GM18861 (cell line): ENCODE measurements around the gene RNF220.

Experiments used
- ATAC-seq: cut with Tn5 transposase; IDR thresholded peaks from one replicate; pipeline ENCODE4 v1.9.1; 2021; ENCODE audit not compliant: unreplicated experiment

RNF220 gene

DNA sequence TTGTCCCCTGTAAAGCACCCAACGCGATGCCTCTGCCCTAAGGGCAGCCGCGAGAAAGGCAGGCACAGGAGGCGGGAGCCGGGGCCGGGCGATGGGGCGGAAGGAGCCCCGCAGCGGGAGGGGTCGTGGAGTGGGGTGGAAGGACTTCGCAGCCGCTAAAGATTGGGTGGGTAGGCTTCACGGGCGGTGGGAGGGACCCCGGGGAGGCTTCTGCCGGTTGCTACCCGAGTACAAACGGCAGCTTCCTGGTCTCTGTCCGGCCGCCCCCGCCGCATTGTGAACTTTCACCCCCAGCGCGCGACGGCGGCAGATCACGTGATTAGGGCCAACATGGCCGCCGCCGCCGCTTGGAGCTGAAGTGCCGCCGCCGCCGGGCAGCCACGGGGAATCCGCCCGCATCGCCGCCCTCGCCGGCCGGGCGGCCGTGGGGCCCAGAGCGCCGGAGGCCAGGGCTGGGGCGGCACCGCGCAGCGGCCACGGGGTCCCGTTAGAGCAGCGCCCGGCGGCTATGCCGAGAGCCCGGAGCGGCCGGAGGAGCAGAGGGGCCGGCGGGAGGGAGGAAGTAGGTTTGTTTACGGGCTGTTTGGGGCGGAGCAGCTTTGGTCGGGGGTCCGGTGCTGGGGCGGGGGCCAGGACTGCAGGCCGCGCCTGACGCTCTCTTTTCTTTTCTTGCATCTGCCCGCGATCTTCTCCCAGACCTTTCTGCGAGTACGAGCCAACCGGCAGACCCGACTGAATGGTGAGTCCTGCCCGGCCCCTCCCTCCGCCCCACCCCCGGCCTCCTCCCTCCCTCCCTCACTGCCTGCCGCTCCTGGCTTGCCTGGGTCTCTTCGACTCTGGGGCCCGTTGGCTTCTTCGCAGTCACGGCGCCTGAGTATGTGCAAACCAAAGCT is 226.8 kb downstream of the RNF220 start:
- peak; percentile 40 for ATAC-seq

DNA sequence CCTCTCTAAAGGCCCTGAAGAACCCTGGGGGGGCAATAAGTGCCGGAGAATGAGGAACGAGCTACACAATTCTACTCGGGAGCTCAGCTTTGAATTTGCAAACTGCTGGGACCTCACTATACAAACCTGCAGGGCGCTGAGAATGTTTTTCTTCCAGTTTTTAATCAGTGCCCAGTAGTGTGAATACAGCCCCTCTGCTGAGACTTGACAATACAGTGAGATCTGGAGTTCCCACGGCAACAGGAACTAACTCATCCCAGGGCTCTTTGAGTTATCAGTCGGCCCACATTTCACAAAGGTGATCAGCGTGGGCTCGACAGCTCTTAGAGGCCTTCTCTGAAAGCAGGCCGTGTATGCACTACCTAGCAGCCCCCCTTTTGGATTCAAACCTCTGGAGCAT is 227.5 kb downstream of the RNF220 start:
- ATAC-seq = no peak

DNA sequence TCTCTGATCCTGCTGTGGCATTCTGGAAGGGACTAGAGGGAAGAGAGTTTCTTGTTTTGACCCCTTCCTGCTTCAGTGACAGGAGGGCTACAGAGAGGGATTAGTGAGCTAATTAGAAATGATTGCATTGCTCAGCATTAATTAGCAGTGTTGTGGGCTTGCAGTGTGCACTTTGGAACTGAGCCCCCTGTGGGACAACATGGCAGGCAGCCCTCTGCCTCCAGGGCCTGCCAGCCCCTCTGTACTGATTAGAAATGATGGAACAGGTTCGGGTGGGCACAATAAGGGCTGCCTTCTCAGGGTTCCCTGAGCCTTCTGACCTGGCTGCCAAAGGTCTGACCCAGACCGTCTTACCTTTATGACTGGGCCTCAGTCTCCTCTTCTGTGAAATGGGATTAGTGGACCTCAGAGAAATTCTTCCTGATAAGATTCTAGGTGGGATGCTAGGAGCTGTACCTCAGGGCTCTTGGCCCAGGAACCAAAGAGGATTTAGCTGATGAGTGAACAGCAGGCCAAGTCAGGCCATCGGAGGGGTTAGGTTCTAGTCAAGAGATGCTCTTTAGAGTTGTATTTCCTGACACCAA is 229.6 kb downstream of the RNF220 start:
- no peak for ATAC-seq

DNA sequence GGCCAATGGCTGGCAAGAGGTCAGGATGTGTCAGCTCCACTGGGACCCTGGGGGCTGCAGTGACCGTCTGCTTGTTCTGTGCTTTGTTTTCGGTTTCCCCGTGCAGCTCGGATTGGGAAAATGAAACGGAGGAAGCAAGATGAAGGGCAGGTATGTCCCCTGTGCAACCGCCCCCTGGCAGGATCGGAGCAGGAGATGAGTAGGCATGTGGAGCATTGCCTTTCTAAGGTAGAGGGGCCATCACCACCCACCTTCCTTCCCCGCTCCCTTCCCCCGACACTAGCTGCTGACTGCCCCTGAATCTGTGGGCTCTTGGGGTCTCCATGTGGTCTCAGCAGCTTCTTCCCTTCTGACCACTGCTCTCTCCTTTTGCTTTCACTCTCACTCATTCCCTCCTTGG is 230.4 kb downstream of the RNF220 start:
- no peak for ATAC-seq

DNA sequence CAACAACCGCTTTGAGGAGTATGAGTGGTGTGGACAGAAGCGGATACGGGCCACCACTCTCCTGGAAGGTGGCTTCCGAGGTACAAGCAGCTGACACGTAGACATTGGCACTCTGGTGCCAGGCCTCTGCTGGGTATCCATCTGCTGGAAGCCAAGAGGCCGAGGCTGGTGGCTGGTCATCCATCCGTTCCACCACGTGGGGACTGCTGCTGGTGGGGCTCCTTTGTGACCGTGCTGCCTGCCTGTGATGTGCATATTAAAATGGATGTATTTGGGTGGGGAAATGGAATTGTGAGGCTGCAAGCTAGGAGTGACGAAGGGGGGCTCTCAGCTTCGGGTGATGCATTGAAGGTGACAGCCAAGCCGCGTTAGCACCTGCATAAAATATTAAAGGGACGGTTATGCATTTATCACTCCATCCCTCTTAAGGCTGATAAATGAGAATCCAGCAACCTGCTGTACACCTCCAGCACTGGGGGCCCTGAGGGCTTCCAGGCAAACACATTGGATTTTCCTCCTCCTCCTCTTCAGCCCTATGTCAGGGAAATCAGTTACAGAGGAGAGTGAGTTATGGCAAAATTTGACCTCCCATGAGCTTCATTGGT is 231.1 kb downstream of the RNF220 start:
- ATAC-seq = no peak

DNA sequence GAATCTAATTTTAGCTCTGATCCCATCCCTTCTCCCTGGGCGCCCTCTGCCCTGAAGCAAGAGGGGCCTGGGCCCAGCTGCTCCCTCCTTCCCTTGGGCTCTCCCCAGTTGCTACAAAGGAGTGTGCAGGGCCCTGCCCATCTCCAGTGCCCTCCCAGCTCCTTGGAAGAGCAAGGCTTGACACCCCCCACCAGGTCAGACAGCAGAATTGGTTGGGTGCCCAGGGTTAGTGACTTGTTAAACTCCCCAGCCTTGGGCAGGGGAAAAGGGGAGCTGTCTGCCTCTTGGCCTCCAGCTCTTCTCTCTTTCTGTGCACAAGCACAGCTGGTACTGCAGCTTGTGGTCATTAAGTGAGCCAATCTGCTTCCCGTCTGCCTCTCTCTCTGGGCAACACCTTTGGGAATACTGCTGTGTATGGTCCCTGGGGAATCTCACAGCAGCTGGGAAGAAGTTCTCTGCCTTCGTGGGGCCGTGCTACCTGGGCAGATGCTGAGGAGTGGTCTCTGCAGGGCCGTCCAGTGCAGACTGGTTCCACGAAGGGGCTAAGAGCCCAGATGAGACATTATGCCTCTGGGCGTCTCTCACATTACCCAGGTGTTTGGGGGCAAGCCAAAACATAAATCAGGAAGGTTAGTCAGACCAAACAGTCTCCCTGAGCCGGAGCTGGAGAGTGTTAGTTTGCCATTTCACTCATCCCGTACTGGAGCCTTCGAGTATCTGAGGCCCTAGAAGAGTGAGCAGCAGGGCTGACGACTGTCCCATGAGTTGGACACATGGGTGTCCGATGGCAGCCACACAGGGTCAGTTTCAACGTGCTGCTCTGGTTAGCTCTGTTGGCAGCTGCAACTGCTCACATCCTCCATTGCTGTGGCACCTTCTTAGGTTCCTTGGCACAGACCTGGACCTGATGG is 231.9 kb downstream of the RNF220 start:
- ATAC-seq = no peak

DNA sequence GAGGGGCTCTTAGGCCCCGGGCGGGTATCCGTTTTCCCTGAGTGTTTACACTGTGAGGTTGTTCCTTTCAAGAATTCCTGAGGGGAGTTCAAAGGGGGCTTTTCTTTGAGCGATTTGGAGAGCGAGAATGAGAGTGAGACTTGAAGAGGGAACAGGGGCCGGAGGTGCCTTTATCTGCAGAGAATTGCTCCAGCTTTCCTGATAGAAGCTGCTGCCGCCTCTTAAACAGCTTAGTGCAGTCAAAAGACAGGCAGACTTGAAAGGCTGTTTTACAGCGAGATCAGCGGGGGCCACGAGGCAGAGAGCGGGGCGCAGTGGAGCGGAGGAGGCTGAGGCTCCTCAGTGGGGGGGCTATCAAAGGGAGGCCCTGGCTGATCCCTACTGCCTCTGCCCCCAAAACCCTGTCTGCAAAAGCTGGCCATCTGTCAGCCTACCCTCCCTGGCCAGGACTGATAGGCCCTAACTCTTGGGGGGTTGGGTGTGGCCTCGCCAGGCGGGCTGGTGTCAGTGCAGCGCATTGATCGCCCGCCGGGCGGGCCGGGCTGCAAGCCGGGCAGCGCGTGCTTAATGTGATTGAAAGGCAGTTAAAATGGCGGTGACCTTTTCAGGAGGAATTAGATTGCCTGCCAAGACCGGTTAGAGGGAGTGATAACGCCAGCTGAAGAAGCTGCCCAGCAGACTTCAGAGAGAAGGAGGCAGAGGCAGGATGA is 232.8 kb downstream of the RNF220 start:
- ATAC-seq = no peak

DNA sequence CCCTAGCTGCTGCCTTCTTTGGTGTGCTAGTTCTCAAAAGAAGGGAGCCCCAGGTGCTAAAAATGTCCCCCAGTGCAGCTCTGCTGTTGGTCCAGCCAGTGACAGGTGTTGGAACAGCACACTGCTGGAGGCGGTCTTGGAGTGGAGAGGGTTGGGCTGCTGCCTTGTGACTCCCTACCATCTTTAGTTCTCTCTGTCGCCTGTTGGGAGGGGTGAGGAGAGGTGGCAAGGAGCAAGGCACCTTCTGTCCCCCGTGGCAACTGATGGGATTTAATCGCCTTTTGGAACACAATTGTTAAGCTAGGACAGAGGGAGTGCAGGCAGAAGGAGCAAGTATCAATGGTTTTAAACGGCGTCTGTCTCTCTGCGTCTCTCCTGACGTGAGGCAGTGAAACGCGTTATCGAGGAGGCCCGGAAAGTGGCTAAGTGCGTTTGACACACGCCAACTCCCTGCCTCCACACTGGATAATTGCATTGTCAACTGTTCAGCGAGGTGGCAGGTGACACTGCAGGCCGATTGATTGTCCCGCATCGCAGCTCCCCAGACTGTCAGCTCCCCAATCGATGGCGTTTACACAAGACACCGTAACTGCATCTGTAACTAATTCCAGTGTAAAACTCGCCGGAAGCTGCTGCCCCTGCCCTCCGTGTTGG is 235.3 kb downstream of the RNF220 start:
- no peak for ATAC-seq

DNA sequence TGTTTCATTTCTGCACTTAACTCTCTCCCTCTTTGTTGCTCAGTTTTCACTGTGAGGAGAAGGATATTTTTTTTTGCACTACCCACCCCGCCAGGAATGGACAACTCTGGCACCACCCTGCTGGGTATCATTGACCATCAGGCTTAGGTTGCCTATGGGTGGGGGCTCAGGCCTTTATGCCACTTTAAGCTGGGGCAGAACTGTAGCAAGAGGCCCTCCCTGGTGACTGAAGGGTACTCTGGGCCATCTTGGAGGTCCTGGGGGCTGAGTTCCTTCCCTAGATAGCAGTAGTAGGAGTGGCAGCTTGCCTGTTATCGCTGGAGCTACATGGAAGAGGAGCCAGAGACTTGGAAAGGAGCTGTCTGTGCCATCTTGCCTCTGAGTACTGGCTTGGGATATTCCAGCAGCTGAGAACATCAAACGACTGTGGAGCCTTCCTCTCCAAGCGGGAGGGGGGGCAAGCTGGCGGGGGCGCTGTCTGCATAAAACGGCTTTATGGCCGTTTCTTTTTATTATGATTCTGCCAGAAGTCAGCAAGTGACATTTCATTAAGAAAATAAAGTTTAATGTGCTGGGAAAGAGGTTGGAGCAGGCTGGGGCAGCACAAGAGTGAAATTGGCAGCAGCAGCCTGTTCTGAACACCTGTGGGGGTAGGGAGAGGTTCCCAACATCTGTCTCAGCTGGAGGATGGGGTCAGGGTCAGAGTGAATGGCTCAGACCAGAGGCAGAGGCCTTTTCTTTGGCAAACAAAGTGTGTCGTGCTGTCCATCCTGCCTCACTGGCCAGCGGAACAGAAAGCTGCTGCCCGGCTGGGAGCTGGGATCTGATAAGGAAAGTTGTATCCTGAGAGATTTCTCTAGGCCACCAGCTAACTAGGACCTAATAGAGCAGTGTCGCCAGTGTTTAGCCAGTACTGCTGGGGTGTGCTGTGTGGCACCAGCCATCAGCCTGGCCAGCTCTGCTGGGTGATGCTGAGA is 236.4 kb downstream of the RNF220 start:
- ATAC-seq = no peak

DNA sequence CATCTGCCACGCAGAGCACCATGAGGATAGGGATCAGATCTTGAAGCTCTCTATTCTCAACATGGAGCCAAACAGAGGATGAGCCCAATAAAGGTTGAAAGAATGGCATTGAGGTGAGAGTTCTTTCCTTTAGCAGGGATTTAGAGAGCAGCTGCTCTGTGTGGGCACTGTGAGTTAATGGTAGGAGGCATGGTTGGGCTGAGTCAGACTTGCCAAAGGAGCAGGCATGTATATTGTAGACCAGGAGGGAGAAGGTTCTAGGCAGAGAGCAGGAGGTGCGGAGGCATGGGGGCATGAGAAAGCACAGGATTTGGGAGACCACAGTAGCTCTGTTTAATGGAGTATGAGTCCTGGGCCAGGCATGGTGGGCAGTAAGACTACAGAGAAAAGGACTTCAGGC is 237.2 kb downstream of the RNF220 start:
- ATAC-seq = no peak

DNA sequence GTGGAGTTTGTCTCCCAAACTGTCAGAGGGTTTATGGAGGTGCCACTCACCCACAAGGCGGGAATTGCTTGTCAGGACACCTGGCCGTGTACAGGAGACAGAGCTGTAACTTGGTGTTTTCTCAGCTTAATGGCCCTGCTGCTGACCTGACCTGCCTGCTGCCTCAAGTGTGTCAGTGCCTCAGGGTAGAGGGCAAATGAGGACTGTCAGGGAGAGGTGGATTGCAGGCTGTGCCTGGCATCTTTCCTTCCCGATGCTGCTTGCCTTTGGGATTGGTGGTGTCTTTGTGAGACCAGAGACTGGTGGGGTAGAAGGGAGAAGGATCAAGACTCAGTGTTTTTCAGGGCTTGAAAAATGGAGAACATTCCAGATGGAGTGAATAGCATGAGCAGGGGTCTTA is 237.9 kb downstream of the RNF220 start:
- ATAC-seq = no peak

DNA sequence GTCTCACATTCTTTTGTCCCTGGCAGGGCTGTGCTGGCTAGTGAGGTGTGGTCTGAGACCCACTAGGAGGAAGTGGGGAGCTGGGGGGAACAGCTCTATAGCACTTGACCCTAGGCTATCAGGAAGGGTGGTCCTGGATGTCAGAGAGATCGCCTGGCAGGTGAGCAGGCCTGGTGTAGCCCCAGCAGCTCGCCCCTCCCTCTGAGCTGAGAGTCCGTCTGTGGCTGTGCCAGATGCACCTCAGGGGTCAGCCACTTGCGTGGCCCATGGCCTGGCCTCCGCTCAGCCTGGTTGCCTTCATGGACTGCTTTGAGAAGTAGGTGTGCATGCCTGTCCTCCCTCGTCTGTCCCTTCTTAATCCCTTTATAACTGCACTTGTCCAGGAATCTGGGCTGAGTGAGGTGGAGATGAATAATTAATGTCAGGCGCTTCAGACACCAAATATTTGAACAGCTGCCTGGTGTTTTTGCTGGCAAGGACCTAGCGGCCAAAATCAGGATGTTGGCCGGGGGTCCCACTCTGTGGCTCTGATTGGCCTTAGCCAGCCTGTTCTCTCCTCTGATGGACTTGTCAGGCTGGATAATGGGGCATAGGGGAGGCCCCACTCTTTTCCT is 238.8 kb downstream of the RNF220 start:
- no peak for ATAC-seq

DNA sequence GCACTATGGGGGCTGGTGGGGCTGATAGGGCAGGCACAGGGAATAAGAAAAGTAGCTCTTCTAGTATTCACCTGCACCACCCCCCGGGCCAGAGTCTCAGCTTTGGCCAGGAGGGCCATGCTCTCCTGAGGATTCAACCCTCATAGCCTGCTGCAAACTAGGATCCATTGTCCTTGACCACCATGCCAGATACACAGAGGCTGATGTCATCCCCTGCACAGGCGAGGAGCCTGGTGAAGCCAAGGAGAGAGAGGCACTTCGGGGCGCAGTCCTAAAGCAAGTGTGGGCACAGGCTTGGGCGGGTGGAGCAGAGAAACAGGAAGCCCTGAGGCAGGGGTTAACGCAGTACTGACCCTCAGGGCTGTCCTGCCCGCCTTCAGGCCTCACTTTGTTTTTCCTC is 239.8 kb downstream of the RNF220 start:
- ATAC-seq = no peak

DNA sequence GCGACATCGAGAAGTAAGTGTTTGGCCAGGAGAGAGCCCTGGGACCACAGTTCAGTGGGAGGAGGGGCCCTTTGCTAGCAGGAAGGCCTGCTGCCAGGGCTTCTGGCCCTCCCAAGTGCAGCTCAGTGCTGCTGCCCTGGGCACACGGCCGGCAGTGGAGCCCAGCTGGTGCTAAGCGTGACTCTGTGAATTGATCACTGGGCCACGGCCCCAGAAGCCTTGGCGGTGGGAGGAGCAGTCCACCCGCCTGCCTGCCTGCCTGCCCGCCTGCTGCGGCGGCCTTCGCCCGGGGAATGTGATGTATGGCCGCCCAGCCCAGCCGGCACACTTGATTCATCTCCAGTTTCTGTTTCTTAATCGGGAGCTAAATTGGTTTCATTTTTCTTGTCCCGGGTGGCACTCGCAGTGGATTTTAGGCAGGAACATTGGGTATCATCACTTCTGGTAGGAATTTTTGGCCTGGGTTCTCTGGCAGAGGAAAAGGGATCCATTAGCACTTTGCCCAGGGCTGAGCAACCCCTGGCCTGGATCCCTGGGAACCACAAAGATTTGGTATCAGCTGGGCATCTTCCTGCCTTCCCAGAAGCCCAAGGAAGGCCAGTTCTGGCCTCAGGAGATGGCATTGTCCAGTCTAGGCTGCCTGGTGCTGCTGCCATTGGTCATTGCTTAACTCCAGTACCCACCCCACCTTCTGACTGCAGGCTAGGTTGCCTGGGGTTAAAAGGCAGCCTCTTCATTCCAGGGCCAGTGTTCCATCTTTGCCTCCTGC is 240.6 kb downstream of the RNF220 start:
- no peak for ATAC-seq

DNA sequence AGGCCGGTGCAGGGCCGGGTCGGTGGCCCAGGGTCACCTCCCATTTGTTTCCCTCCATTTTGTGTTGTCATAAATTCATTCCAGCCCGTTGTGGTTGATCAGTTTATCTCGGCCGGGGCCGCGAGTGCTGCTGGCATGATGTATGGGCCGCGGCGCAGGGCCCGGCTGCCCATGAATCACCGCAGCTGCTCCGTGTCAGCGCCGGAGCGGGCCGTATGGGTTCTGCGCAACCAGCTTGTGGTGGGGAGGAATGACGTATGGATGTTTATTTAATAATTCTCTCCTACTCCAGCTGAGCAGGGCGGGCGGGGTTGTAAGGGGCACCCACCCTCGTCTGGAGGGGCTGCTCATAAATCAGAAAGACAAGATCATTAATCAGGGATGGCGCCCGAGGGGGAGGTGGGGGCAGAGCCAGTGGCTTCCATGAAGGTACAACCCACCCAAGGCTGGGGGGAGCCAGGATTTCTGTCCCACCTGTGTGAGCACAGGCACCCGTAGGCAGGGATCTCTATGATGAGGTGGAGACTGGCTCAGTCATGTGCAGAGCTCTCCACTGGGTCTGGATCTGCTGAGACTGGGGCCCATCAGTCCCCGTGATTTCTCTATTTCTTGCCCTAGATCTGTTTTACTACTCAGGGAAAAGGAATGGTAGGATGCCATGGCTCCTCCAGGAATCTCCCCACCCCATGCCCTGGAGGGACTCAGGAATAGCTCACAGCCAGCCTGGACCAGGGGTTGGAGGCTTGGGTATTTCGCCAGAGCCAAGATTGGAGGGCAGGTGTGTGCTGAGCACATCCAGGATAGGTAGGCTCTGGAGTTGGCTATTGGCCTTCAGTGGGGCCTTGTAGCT is 241.4 kb downstream of the RNF220 start:
- ATAC-seq = no peak

DNA sequence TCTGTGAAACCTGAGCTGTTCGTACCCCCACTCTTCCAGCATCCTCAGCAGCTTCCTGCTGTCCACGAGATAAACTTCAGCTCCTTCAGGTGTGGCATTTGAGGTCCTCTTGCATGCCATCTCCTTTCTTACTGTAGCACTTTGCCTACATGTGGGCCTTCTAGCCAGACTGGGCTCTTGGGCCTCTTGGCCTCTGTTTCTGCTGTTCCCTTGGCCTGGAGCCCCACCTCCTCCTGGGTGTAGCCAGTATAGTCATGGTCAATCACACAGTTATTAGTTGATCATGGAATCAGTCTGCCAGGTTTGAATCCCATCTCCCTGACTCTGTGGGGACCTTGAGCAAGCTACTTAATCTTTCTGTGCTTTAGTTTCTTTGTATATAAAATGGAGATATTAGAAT is 242.8 kb downstream of the RNF220 start:
- ATAC-seq = no peak
